Uterus (tissue), 2 donors: Measurements from ENCODE around the gene MIS18A.

ENCODE experiments used
- POLR2A ChIP-seq, 2 donors: fragments of 450-650 bp; IDR thresholded peaks; one replicate each; pipeline ENCODE4 v1.6.1; 2016; ENCODE audit warnings: antibody characterized with exemption in 2 of 2, mild to moderate bottlenecking in 1 of 2, moderate library complexity in 1 of 2
- TF ChIP-seq, protein P1 (sequence below), 4 experiments: fragments of 200-600 bp in 2 of 4; fragments of 450-650 bp in 2 of 4; sonication (generic) in 2 of 4; IDR thresholded peaks; one replicate each; pipeline ENCODE4 v1.5.1; 2016 to 2019; ENCODE audit warnings: antibody characterized with exemption in 4 of 4, mild to moderate bottlenecking in 2 of 4, moderate library complexity in 1 of 4

DNA sequence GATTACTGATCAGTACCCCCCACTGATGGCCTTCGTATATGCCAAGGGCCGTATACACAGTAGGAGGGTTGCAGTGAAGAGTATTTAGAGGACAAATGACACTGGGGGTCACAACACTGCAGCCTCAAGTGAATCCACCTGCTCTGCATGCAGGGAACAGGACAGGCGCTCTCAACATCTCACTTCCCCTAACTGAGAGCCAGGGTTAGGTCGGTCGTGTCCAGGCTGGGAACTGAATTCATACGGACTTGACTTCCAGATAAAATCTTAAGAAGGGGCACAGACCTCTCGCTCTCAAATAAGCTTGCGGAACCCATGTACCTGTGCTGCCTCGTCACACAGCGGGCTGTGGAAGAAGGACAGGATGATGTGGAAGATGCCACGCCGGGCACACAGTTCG, 42.6 kb upstream of the MIS18A start:
- TF ChIP-seq, protein P1, sequence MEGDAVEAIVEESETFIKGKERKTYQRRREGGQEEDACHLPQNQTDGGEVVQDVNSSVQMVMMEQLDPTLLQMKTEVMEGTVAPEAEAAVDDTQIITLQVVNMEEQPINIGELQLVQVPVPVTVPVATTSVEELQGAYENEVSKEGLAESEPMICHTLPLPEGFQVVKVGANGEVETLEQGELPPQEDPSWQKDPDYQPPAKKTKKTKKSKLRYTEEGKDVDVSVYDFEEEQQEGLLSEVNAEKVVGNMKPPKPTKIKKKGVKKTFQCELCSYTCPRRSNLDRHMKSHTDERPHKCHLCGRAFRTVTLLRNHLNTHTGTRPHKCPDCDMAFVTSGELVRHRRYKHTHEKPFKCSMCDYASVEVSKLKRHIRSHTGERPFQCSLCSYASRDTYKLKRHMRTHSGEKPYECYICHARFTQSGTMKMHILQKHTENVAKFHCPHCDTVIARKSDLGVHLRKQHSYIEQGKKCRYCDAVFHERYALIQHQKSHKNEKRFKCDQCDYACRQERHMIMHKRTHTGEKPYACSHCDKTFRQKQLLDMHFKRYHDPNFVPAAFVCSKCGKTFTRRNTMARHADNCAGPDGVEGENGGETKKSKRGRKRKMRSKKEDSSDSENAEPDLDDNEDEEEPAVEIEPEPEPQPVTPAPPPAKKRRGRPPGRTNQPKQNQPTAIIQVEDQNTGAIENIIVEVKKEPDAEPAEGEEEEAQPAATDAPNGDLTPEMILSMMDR (IDR thresholded peaks at IDR 0.05), result no peak
- no peak for TF ChIP-seq POLR2A (IDR thresholded peaks at IDR 0.05)
